HTERT RPE-1 (cell line): ENCODE data around the gene OSBP.
"Not testable (repeated sequence)": the region's sequence is repeated elsewhere in the genome, so short reads cannot be mapped to it uniquely, and the experiment has no call there.

Experiments used
- in situ Hi-C: fragments of 300-500 bp; cut with MboI; formaldehyde crosslinking; loops from 4 replicates; pipeline ENCODE4 v1.14.3; 2020; ENCODE audit warnings: low sequenced_read_pairs

Gene OSBP

GRCh38 chr11:59556115-59556916 lies 59.3 kb downstream of the OSBP start:
- in situ Hi-C loops = no loop called here

- in situ Hi-C loops = no loop called here
Observed at GRCh38 chr11:59555601-59556114, 59.9 kb downstream of the OSBP start.

GRCh38 chr11:59553323-59553722 lies 62.3 kb downstream of the OSBP start:
- in situ Hi-C loops = no loop called here

GRCh38 chr11:59552844-59553243 lies 62.7 kb downstream of the OSBP start:
- in situ Hi-C loops = no loop called here

- in situ Hi-C loops = no loop called here
Observed at GRCh38 chr11:59551659-59552521, 63.7 kb downstream of the OSBP start.

GRCh38 chr11:59550842-59551658 lies 64.5 kb downstream of the OSBP start:
- in situ Hi-C loops = no loop called here

- in situ Hi-C loops = no loop called here
Observed at GRCh38 chr11:59550368-59550841, 65.2 kb downstream of the OSBP start.

- in situ Hi-C loops = no loop called here
Observed at GRCh38 chr11:59548309-59548656, 67.3 kb downstream of the OSBP start.

GRCh38 chr11:59547605-59548308 lies 67.8 kb downstream of the OSBP start:
- in situ Hi-C loops = not testable (repeated sequence)

GRCh38 chr11:59545179-59546020 lies 70.2 kb downstream of the OSBP start:
- in situ Hi-C loops = no loop called here

GRCh38 chr11:59544869-59545178 lies 70.8 kb downstream of the OSBP start:
- in situ Hi-C loops = no loop called here

GRCh38 chr11:59543713-59544112 lies 71.9 kb downstream of the OSBP start:
- in situ Hi-C loops = not testable (repeated sequence)

- in situ Hi-C loops = no loop called here
Observed at GRCh38 chr11:59542142-59542810, 73.3 kb downstream of the OSBP start.

GRCh38 chr11:59534676-59535075 lies 80.9 kb downstream of the OSBP start:
- in situ Hi-C loops = no loop called here

GRCh38 chr11:59532620-59533019 lies 83.0 kb downstream of the OSBP start:
- in situ Hi-C loops = no loop called here

GRCh38 chr11:59528711-59529110 lies 86.9 kb downstream of the OSBP start:
- in situ Hi-C loops = no loop called here
